ENCODE measurements around the gene METTL25B. TPM values are rescaled to one million over a fixed set of nuclear protein-coding genes. Genes with fewer than 3 reads are reported as not detected.

The METTL25B gene
- total and polyA plus RNA-seq, 2 experiments from 2014 or later: 18.3 to 21.1 TPM

GRCh38 chr1:156777573-156777972 lies 49.3 kb downstream of the METTL25B start (continued):
- TF ChIP-seq, protein P1, sequence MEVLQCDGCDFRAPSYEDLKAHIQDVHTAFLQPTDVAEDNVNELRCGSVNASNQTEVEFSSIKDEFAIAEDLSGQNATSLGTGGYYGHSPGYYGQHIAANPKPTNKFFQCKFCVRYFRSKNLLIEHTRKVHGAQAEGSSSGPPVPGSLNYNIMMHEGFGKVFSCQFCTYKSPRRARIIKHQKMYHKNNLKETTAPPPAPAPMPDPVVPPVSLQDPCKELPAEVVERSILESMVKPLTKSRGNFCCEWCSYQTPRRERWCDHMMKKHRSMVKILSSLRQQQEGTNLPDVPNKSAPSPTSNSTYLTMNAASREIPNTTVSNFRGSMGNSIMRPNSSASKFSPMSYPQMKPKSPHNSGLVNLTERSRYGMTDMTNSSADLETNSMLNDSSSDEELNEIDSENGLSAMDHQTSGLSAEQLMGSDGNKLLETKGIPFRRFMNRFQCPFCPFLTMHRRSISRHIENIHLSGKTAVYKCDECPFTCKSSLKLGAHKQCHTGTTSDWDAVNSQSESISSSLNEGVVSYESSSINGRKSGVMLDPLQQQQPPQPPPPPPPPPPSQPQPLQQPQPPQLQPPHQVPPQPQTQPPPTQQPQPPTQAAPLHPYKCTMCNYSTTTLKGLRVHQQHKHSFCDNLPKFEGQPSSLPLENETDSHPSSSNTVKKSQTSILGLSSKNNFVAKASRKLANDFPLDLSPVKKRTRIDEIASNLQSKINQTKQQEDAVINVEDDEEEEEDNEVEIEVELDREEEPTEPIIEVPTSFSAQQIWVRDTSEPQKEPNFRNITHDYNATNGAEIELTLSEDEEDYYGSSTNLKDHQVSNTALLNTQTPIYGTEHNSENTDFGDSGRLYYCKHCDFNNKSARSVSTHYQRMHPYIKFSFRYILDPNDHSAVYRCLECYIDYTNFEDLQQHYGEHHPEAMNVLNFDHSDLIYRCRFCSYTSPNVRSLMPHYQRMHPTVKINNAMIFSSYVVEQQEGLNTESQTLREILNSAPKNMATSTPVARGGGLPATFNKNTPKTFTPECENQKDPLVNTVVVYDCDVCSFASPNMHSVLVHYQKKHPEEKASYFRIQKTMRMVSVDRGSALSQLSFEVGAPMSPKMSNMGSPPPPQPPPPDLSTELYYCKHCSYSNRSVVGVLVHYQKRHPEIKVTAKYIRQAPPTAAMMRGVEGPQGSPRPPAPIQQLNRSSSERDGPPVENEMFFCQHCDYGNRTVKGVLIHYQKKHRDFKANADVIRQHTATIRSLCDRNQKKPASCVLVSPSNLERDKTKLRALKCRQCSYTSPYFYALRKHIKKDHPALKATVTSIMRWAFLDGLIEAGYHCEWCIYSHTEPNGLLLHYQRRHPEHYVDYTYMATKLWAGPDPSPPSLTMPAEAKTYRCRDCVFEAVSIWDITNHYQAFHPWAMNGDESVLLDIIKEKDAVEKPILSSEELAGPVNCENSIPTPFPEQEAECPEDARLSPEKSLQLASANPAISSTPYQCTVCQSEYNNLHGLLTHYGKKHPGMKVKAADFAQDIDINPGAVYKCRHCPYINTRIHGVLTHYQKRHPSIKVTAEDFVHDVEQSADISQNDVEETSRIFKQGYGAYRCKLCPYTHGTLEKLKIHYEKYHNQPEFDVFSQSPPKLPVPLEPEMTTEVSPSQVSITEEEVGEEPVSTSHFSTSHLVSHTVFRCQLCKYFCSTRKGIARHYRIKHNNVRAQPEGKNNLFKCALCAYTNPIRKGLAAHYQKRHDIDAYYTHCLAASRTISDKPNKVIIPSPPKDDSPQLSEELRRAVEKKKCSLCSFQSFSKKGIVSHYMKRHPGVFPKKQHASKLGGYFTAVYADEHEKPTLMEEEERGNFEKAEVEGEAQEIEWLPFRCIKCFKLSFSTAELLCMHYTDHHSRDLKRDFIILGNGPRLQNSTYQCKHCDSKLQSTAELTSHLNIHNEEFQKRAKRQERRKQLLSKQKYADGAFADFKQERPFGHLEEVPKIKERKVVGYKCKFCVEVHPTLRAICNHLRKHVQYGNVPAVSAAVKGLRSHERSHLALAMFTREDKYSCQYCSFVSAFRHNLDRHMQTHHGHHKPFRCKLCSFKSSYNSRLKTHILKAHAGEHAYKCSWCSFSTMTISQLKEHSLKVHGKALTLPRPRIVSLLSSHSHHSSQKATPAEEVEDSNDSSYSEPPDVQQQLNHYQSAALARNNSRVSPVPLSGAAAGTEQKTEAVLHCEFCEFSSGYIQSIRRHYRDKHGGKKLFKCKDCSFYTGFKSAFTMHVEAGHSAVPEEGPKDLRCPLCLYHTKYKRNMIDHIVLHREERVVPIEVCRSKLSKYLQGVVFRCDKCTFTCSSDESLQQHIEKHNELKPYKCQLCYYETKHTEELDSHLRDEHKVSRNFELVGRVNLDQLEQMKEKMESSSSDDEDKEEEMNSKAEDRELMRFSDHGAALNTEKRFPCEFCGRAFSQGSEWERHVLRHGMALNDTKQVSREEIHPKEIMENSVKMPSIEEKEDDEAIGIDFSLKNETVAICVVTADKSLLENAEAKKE (CRISPR knock-in tag; IDR thresholded peaks at IDR 0.05): no peak
- TF ChIP-seq STAT1 (IDR thresholded peaks at IDR 0.05; ENCODE audit: unreplicated experiment): no peak

DNA sequence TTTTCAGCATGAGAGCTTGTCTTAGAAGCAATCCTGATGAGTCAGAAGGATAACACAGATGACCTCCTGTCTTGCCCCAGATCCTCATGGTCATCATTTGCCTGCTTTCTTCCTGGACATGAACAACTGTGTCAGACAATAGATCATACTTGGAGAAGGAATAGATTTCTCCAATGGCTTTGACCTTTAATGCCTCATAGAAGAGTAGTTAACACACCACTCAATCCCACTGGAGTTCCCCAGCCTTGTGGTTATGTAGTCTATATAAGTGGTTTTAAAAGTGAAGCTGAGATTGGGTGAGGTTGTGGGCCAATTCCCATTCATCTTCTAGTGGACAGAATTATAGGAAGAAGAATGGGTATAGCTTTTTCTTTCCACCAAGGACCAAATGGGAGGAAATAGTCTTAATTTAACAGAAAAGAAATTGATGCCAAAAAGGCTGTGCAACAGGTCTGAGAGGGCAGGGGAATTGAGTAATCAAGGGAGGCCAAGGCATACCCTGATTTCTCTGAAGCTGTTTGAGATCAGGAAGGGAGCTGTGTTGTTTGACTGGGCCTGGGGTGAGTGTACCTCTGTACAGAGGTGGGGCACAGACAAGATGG lies 53.4 kb downstream of the METTL25B start:
- Mint-ChIP-seq H3K4me1 (no peaks in the 10 kb centered on the region; the same call in 2 of the 3 replicates), H3K4me3 (no peak overlapping the region), H3K27ac (no peak overlapping the region), H3K27me3 (ENCODE audit: insufficient read depth, low read depth, poor library complexity) (peaks cover 4% of the 10 kb centered on the region), H3K36me3 (ENCODE audit: low read depth) (peaks cover 43% of the 10 kb centered on the region), H3K9me3 (no peaks in the 10 kb centered on the region)
- no peaks in the 10 kb centered on the region for H3K4me1 ChIP-seq (ENCODE audit: insufficient read depth)
- peaks cover 7% of the 10 kb centered on the region; the same call in 1 of the 2 replicates for H3K36me3 ChIP-seq (ENCODE audit: insufficient read depth)
- no peaks in the 10 kb centered on the region for H3K9me2 ChIP-seq (ENCODE audit: insufficient read depth)
- peaks cover 71% of the 10 kb centered on the region for H3K79me2 ChIP-seq (replicated peaks; ENCODE audit: insufficient read depth)
- no peak for DNase-seq (ENCODE audit: low spot score)
- no peaks in the 10 kb centered on the region for H3K27me3 ChIP-seq (ENCODE audit: insufficient read depth)
- H3F3A ChIP-seq (replicated peaks; ENCODE audit: low read depth): no peaks in the 10 kb centered on the region
- ATAC-seq: no peak
- H2AFZ ChIP-seq: no peak overlapping the region
- H3K4me3 ChIP-seq: no peak overlapping the region
- no peak overlapping the region for H3K4me2 ChIP-seq
- peaks cover 47% of the 10 kb centered on the region for H4K20me1 ChIP-seq (replicated peaks; ENCODE audit: insufficient read depth)
- no peak overlapping the region for H3K27ac ChIP-seq (ENCODE audit: low read depth)
- TF ChIP-seq, protein P1 (CRISPR knock-in tag; IDR thresholded peaks at IDR 0.05): no peak
- no peak for TF ChIP-seq CTCF (conservative IDR thresholded peaks at IDR 0.05; ENCODE audit: low read depth in 2 of 2)
- no peak for TF ChIP-seq JUNB (IDR thresholded peaks at IDR 0.05; ENCODE audit: unreplicated experiment)

All from GM23338 (cell line).